Stimulated activated memory B cell treated with anti-CD40 and anti-IgM and Interleukin-4, amounts not matched to agents 10 μg/mL and 1 μg/mL and 100 μg/mL, for 72 hours (primary cell): ENCODE measurements around the gene SSNA1.
"Not testable (repeated sequence)": the region's sequence is repeated elsewhere in the genome, so short reads cannot be mapped to it uniquely, and the experiment has no call there.

ENCODE experiments used
- ATAC-seq: fragments of 150-1000 bp; cut with Tn5 transposase; 2 replicates; pipeline ENCODE4 v1.10.0; 2021
- H3K27ac Mint-ChIP-seq: one replicate; pipeline ENCODE4 v1.8.0; 2022; ENCODE audit warnings: mild to moderate bottlenecking, mixed read lengths
- H3K27me3 Mint-ChIP-seq: one replicate; pipeline ENCODE4 v1.8.0; 2022; ENCODE audit warnings: mixed read lengths
- H3K36me3 Mint-ChIP-seq: one replicate; pipeline ENCODE4 v1.8.0; 2022; ENCODE audit warnings: mixed read lengths
- H3K4me1 Mint-ChIP-seq: one replicate; pipeline ENCODE4 v1.8.0; 2022; ENCODE audit warnings: mixed read lengths
- H3K4me3 Mint-ChIP-seq: one replicate; pipeline ENCODE4 v1.8.0; 2022; ENCODE audit warnings: mild to moderate bottlenecking, moderate library complexity, mixed read lengths
- H3K9me3 Mint-ChIP-seq: one replicate; pipeline ENCODE4 v1.8.0; 2022; ENCODE audit warnings: mixed read lengths

Gene SSNA1

DNA sequence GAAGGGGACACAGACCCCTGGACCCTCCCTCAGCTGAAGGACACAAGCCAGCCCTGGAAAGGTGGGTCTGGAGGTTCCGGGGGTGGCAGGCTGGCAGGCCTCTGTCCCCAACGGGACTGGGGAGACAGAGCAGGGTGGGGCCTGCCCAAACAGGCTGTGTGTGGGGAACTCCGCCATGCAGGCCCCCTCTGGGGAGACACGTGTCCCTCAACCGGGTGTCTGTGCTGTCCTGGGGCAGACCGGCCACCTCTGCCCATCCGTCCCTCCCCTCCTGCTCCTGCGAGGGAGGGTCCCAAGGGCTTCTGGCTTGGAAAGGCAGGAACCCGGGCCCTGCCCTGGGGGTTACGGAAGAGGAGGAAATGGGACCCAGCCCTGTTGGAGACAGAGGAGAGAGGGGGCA lies 43.6 kb downstream of the SSNA1 start:
- H3K9me3 Mint-ChIP-seq: no peaks in the 10 kb centered on the region
- ATAC-seq: no peak
- no peak overlapping the region for H3K27ac Mint-ChIP-seq
- H3K27me3 Mint-ChIP-seq: peaks cover 47% of the 10 kb centered on the region
- no peak overlapping the region for H3K4me3 Mint-ChIP-seq
- H3K4me1 Mint-ChIP-seq: peaks cover 30% of the 10 kb centered on the region
- no peaks in the 10 kb centered on the region for H3K36me3 Mint-ChIP-seq

DNA sequence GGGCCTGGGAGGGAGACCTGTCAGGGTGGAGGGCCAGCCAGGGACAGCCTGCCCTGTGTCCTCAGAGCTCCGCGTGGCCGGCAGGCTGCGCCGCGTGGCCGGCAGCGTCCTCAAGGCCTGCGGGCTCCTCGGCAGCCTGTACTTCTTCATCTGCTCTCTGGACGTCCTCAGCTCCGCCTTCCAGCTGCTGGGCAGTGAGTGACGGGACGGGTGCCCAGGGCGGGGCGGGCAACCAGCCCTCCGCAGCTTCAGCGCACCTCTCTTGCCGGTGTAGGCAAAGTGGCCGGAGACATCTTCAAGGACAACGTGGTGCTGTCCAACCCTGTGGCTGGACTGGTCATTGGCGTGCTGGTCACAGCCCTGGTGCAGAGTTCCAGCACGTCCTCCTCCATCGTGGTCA lies 44.0 kb downstream of the SSNA1 start:
- no peak overlapping the region for H3K4me3 Mint-ChIP-seq
- ATAC-seq: no peak
- H3K36me3 Mint-ChIP-seq: no peaks in the 10 kb centered on the region
- H3K27ac Mint-ChIP-seq: no peak overlapping the region
- no peaks in the 10 kb centered on the region for H3K9me3 Mint-ChIP-seq
- peaks cover 30% of the 10 kb centered on the region for H3K4me1 Mint-ChIP-seq
- H3K27me3 Mint-ChIP-seq: peaks cover 44% of the 10 kb centered on the region

DNA sequence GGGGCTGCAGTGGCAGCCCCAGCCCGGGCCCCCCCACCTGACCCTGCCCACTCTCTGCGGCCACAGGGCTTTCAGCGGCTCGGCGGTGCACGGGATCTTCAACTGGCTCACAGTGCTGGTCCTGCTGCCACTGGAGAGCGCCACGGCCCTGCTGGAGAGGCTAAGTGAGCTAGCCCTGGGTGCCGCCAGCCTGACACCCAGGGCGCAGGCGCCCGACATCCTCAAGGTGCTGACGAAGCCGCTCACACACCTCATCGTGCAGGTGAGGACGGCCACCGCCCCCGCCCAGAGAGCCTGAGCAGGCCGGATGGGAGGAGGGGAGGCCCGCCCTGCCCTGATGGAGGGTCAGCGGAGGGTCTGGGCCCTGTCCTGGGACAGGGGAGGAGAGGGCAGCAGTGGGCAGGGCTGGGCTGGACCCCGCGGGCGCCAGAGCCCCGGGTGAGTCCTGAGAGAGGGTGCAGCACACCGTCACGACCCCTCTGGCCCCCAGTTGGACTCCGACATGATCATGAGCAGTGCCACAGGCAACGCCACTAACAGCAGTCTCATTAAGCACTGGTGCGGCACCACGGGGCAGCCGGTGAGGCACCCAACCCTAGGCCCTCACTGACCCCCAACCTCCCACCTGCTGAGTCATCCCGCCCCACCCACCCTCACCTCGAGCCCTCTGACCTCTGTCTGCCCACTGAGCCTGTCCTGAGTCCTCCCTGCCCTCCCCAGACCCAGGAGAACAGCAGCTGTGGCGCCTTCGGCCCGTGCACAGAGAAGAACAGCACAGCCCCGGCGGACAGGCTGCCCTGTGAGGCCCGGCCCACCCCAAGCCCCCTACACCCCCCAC lies 44.9 kb downstream of the SSNA1 start:
- Mint-ChIP-seq H3K4me1 (peaks cover 34% of the 10 kb centered on the region), H3K4me3 (no peak overlapping the region), H3K9me3 (no peaks in the 10 kb centered on the region), H3K27me3 (peaks cover 38% of the 10 kb centered on the region), H3K36me3 (no peaks in the 10 kb centered on the region), H3K27ac (no peak overlapping the region)
- no peak for ATAC-seq

DNA sequence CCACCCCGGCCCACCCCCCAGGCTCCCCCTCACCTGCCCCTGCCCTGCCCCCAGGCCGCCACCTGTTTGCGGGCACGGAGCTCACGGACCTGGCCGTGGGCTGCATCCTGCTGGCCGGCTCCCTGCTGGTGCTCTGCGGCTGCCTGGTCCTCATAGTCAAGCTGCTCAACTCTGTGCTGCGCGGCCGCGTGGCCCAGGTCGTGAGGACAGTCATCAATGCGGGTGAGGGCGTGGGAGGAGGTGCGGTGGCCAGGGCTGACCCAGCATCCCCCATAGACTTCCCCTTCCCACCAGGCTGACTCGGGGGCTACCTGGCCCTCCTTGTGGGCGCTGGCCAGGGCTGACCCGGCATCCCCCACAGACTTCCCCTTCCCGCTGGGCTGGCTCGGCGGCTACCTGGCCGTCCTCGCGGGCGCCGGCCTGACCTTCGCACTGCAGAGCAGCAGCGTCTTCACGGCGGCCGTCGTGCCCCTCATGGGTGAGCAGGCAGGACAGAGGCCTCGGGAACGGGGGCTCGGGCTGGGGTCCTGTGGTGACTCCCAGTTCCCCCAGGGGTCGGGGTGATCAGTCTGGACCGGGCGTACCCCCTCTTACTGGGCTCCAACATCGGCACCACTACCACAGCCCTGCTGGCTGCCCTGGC lies 45.7 kb downstream of the SSNA1 start:
- H3K36me3 Mint-ChIP-seq: no peaks in the 10 kb centered on the region
- H3K27me3 Mint-ChIP-seq: peaks cover 38% of the 10 kb centered on the region
- no peak for ATAC-seq
- H3K27ac Mint-ChIP-seq: peak overlapping the region; percentile 63
- no peak overlapping the region for H3K4me3 Mint-ChIP-seq
- H3K4me1 Mint-ChIP-seq: peaks cover 41% of the 10 kb centered on the region
- no peaks in the 10 kb centered on the region for H3K9me3 Mint-ChIP-seq

DNA sequence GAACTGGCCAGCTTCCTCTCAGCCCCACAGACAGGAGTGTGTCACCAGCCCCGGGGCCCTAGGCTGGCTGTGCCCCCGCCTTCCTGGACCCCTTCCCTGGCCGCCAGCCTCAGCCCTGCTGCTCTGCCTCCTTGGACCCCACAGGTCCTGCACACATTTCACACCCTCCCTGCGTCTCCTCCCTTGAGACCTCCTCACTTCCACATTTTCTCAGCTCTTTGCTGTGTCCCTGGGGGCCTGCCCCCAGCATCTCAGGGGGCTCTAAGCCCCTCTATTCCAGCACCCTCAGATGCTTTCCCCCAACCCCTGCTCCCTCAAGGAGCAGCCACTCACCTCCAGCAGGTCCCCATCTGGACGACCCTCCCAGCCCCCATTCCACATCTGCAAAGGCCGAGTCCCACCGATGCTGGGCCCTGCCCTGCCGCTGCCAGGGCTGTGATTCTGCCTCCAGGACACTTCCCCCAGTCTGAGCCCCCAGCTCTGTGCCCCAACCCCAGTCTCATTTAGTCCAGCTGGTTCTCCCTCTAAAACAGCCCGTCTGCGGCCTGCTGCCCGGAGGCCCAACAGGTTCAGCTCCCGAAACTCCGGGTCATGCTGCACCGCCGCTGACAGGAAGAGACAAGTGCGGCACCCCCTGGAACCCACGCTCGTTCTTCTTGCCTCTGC lies 46.4 kb downstream of the SSNA1 start:
- peak; percentile 49 for ATAC-seq
- H3K4me1 Mint-ChIP-seq: peaks cover 48% of the 10 kb centered on the region
- no peaks in the 10 kb centered on the region for H3K9me3 Mint-ChIP-seq
- H3K36me3 Mint-ChIP-seq: no peaks in the 10 kb centered on the region
- peak overlapping the region; percentile 63 for H3K27ac Mint-ChIP-seq
- H3K4me3 Mint-ChIP-seq: peak overlapping the region; percentile 45
- H3K27me3 Mint-ChIP-seq: peaks cover 38% of the 10 kb centered on the region

DNA sequence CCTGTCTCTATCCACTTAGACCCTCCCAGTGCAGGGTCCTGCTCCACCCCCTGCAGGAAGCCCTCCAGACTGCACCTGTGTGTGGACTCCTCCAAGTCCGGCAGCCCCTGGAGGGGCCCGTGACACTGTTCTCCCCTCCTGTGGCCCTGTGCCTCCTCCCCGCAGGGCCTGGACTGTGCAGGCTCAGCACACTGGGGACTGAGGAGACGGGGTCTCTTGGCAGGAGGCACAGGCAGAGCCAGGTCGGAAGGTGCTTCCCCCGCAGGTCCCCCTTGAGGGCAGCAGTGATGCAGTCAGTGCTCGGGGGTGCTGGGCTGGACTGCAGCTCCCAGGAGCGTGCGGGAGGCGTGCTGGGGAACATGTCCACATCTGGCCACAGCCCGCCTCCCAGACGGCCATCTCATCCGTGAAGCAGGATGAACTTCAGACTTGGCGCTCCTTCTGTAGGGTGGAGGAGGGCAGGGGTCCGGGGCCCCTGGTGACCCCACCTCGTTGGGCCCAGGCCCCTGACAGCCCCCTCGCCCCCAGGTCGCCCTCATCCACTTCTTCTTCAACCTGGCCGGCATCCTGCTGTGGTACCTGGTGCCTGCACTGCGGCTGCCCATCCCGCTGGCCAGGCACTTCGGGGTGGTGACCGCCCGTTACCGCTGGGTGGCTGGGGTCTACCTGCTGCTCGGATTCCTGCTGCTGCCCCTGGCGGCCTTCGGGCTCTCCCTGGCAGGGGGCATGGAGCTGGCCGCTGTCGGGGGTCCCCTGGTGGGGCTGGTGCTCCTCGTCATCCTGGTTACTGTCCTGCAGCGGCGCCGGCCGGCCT lies 47.2 kb downstream of the SSNA1 start:
- H3K36me3 Mint-ChIP-seq: no peaks in the 10 kb centered on the region
- peaks cover 32% of the 10 kb centered on the region for H3K27me3 Mint-ChIP-seq
- no peaks in the 10 kb centered on the region for H3K9me3 Mint-ChIP-seq
- H3K27ac Mint-ChIP-seq: peak overlapping the region; percentile 63
- H3K4me1 Mint-ChIP-seq: peaks cover 48% of the 10 kb centered on the region
- ATAC-seq: no peak
- H3K4me3 Mint-ChIP-seq: peak overlapping the region; percentile 45

DNA sequence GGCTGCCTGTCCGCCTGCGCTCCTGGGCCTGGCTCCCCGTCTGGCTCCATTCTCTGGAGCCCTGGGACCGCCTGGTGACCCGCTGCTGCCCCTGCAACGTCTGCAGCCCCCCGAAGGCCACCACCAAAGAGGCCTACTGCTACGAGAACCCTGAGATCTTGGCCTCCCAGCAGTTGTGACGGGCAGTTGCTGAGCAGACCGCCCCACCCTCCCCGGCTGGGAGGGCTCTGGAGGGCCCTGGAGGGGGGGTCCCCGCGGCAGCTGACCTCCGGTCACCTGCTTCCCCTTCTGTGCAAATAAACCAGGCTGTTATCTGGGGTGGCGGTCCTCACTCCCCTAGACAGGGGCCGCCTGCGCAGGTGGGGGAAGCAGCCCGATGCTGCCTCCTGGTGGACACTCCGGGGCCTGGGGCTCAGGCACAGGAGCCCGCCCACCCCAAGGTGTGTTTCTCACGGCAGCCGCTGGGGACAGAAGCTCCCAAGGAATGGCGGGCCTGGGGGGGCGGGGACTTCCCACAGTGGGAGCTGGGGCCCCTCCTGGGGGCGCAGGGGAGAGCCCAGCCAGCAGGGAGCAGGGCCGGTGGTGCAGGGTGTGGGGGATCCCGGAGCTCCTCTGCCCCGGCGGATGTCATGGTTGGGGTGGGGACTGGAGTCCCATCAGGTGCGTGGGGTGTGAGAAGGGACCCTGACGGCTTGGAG lies 47.9 kb downstream of the SSNA1 start:
- peaks cover 25% of the 10 kb centered on the region for H3K27me3 Mint-ChIP-seq
- H3K9me3 Mint-ChIP-seq: no peaks in the 10 kb centered on the region
- peaks cover 48% of the 10 kb centered on the region for H3K4me1 Mint-ChIP-seq
- peak; percentile 53 for ATAC-seq
- no peak overlapping the region for H3K27ac Mint-ChIP-seq
- H3K36me3 Mint-ChIP-seq: no peaks in the 10 kb centered on the region
- peak overlapping the region; percentile 29 for H3K4me3 Mint-ChIP-seq

DNA sequence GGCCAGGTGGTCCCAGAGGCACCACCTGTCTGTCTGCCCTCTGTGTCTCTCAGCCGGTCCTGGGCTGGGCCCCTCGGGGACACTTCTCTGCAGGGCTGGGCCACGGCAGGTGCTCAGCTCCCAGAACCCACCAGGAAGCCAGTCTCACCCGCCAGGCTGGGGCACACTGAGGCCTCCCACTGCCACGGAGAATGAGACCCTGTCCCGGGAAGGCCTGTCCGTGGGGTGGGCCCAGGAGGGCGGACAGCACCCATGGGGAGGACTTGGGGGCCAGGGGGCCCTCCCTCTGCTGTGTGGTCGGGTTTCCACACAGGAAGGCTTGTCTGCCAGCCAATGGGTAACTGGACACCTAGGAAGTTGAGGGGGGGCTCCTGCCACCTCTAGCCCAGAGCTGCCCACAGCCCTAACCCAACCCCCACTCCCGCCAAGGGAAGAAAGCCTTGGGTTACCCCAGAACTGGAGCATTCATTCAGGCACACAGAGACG lies 48.5 kb downstream of the SSNA1 start:
- H3K9me3 Mint-ChIP-seq: no peaks in the 10 kb centered on the region
- H3K4me3 Mint-ChIP-seq: peak overlapping the region; percentile 29
- H3K27me3 Mint-ChIP-seq: peaks cover 19% of the 10 kb centered on the region
- no peak for ATAC-seq
- no peak overlapping the region for H3K27ac Mint-ChIP-seq
- no peaks in the 10 kb centered on the region for H3K36me3 Mint-ChIP-seq
- peaks cover 49% of the 10 kb centered on the region for H3K4me1 Mint-ChIP-seq

DNA sequence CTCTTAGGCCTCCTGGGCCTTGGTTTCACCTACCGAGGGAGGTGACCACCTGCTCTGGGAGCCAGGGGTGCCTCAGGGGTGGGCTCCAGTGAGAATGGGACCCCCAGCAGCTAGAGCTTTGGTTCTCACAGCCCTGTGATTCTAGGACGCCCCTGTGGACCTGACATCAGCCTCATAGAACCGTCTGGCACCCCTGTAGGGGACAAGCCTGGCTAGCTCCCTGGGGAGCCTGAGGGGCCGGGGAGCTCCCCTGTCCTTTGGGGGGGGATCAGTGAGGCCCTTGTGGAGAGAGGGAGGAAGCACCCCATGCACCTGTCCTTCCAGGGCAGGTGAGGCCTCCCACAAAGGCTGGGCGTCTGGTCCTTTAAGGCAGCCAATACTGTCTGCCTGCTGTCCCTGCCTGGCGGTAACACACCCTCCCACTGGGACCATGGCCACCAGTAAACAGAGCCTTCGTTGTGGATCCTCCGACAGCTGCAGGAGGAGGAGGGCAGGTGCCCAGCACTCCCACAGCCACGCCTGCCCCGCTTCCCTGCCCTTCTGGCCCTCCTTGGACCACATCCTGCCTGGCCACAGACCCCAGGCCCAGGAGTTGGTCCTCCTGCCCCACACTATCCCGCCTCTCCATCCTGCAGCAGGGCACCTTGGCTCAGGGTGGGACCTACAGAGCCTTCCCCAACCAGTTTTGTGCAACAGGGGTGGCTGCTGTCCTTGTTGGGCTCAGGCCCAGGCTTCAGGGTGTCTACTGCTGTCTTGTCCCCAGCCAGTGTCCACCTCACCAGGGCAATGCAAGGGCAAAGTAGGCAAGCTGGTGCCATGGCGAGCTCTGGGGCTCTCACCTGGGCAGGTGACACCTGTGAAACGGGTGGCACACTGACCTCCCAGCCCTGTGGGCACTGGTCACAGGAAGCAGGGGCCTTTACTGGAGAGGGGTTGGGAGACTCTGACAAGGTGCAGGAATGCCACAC lies 49.6 kb downstream of the SSNA1 start:
- Mint-ChIP-seq H3K4me3 (no peak overlapping the region), H3K27me3 (peaks cover 12% of the 10 kb centered on the region), H3K9me3 (no peaks in the 10 kb centered on the region), H3K27ac (no peak overlapping the region), H3K4me1 (peaks cover 59% of the 10 kb centered on the region), H3K36me3 (peaks cover 10% of the 10 kb centered on the region)
- no peak for ATAC-seq

DNA sequence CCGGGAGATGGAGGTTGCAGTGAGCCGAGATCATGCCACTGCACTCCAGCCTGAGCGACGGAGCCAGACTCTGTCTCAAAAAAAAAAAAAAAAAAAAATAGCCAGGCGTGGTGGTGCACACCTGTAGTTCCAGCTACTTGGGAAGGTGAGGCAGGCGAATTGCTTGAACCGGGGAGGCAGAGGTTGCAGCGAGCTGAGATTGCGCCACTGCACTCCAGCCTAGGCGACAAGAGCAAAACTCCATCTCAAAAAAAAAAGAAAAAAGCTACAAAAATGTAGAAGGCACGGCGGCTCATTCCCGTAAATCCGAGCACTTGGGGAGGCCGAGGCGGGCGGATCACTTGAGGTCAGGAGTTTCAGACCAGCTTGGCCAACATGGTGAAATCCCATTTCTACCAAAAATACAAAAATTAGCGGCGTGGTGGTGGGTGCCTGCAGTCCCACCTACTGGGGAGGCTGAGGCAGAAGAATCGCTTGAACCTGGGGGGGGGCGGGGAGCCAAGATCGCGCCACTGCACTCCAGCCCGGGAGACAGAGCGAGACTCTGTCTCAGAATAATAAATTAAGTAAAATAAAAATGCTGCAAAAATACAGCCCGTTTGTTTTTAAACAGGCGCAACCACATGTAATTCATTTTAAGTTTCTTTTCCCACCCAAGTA lies 51.2 kb downstream of the SSNA1 start:
- ATAC-seq, H3K27me3 Mint-ChIP-seq, H3K9me3 Mint-ChIP-seq: not testable (repeated sequence)
- Mint-ChIP-seq H3K4me3 (peak overlapping the region; percentile 86), H3K27ac (peak overlapping the region; percentile 69), H3K36me3 (peaks cover 16% of the 10 kb centered on the region), H3K4me1 (peaks cover 71% of the 10 kb centered on the region)
